Fibroblast of lung (primary cell): ENCODE data around the gene IREB2. TPM values are rescaled to one million over a fixed set of nuclear protein-coding genes. Genes with fewer than 3 reads are reported as not detected.
A peak's percentile ranks its signal among the peaks of the same experiment; 100 is the strongest.
"Not testable (repeated sequence)": the region's sequence is repeated elsewhere in the genome, so short reads cannot be mapped to it uniquely, and the experiment has no call there.

Source experiments
- DNase-seq, 2 donors: peaks; one replicate each; pipeline versions ENCODE4 v3.0.0 to v3.0.0-alpha.2; 2010; ENCODE audit warnings: low read depth in 2 of 2
- H2AFZ ChIP-seq: 2 replicates; pipeline ENCODE4 v1.5.1; 2012; ENCODE audit warnings: low read length, control low read depth, inconsistent platforms
- H3K27ac ChIP-seq: 2 replicates; pipeline ENCODE4 v1.5.1; 2011; ENCODE audit warnings: low read length, control low read depth; ENCODE audit not compliant: insufficient read depth
- H3K27me3 ChIP-seq: 2 replicates; pipeline ENCODE4 v1.5.1; 2011; ENCODE audit warnings: mild to moderate bottlenecking, low read length; ENCODE audit not compliant: control insufficient read depth, insufficient read depth
- H3K36me3 ChIP-seq: 2 replicates; pipeline ENCODE4 v1.5.1; 2011; ENCODE audit warnings: low read length; ENCODE audit not compliant: control insufficient read depth, insufficient read depth
- H3K4me1 ChIP-seq: 2 replicates; pipeline ENCODE4 v1.5.1; 2011; ENCODE audit warnings: low read length; ENCODE audit not compliant: control insufficient read depth, insufficient read depth; ENCODE audit errors: extremely low read depth
- H3K4me2 ChIP-seq: 2 replicates; pipeline ENCODE4 v1.5.1; 2011; ENCODE audit warnings: low read length, control low read depth; ENCODE audit not compliant: insufficient read depth; ENCODE audit errors: extremely low read depth
- H3K4me3 ChIP-seq, 4 experiments: fragments of 200-600 bp in 1 of 4; sonication (generic) in 1 of 4; replicated peaks in 1 of 4; 2 replicates each; pipeline ENCODE4 v1.5.1; 2011 to 2016; ENCODE audit warnings: low read length in 4 of 4, low read depth in 3 of 4, mild to moderate bottlenecking in 3 of 4, control low read depth in 2 of 4, inconsistent platforms in 1 of 4, mixed read lengths in 1 of 4; ENCODE audit not compliant: insufficient read depth in 1 of 4; ENCODE audit errors: control extremely low read depth in 1 of 4
- H3K79me2 ChIP-seq: 2 replicates; pipeline ENCODE4 v1.5.1; 2012; ENCODE audit warnings: mild to moderate bottlenecking, low read length, inconsistent platforms; ENCODE audit not compliant: control insufficient read depth, insufficient read depth
- H3K9ac ChIP-seq: 2 replicates; pipeline ENCODE4 v1.5.1; 2011; ENCODE audit warnings: mild to moderate bottlenecking, low read length, control low read depth; ENCODE audit not compliant: insufficient read depth
- H3K9me3 ChIP-seq: 2 replicates; pipeline ENCODE4 v1.5.1; 2012; ENCODE audit warnings: low read depth, low read length; ENCODE audit not compliant: control insufficient read depth, insufficient read depth
- H4K20me1 ChIP-seq: 2 replicates; pipeline ENCODE4 v1.5.1; 2011; ENCODE audit warnings: low read length; ENCODE audit not compliant: control insufficient read depth, insufficient read depth; ENCODE audit errors: extremely low read depth
- CTCF ChIP-seq, 2 donors: IDR thresholded peaks in 1 of 2; conservative IDR thresholded peaks in 1 of 2; 1 replicate in 1 of 2; 2 replicates in 1 of 2; pipeline ENCODE4 v1.5.1; 2011 to 2012; ENCODE audit warnings: low read length in 2 of 2, control low read depth in 1 of 2, inconsistent platforms in 1 of 2, low read depth in 1 of 2, mild to moderate bottlenecking in 1 of 2
- EZH2 ChIP-seq: IDR thresholded peaks from 2 replicates; pipeline ENCODE4 v1.5.1; 2012; ENCODE audit warnings: low read length, control low read depth, mild to moderate bottlenecking; ENCODE audit errors: missing control alignments
- polyA plus RNA-seq, 2 donors: library from polyadenylated mRNA; depleted of rRNA in 1 of 2; stranded (reverse) in 1 of 2; unstranded in 1 of 2; fragments of >200 nt; gene quantifications; 2 replicates each; pipeline ENCODE4 v1.2.1, GENCODE V29; 2011 to 2012; ENCODE audit warnings: missing spikeins in 1 of 2
- total RNA-seq: library from RNA; depleted of rRNA; stranded (reverse); fragments of >200 nt; gene quantifications from 2 replicates; pipeline ENCODE4 v1.2.1, GENCODE V29; 2014

IREB2 gene
- total and polyA plus RNA-seq, 2 donors (not counting 1 experiment from before 2014, with no cell fraction given) = 20.3 to 30.6 TPM

- Histone ChIP-seq H4K20me1 (no peaks in the 10 kb centered on the region), H3K9me3 (no peaks in the 10 kb centered on the region), H3K9ac (no peak overlapping the region), H3K4me1 (no peaks in the 10 kb centered on the region), H3K4me2 (no peak overlapping the region), H3K36me3 (peaks cover 2% of the 10 kb centered on the region), H3K4me3 (no peak overlapping the region), H3K79me2 (peaks cover 29% of the 10 kb centered on the region), H3K27ac (no peak overlapping the region), H3K27me3 (no peaks in the 10 kb centered on the region), H2AFZ (no peak overlapping the region)
- DNase-seq = no peak
- TF ChIP-seq EZH2 (no peak), CTCF (conservative IDR thresholded peaks at IDR 0.05 in 1 of 2, IDR thresholded peaks at IDR 0.05 in 1 of 2; ENCODE audit: low read depth in 1 of 2, low read length in 2 of 2) (no peak)
Measured at GRCh38 chr15:78538358-78538757, 100.3 kb downstream of the IREB2 start.

- Histone ChIP-seq H3K9ac (peak overlapping the region; percentile 96), H3K79me2 (peaks cover 31% of the 10 kb centered on the region), H3K27ac (peak overlapping the region; percentile 84), H3K4me2 (peak overlapping the region; percentile 81), H2AFZ (peak overlapping the region; percentile 95), H3K4me3 (peak overlapping the region; percentile 62 to 98 (median 86))
- H4K20me1 ChIP-seq, H3K4me1 ChIP-seq, H3K27me3 ChIP-seq, DNase-seq, H3K9me3 ChIP-seq, H3K36me3 ChIP-seq: not testable (repeated sequence)
Measured at GRCh38 chr15:78539464-78540140, 101.6 kb downstream of the IREB2 start.

- no peaks in the 10 kb centered on the region for H3K27me3 ChIP-seq
- H2AFZ ChIP-seq = peak within 1 kb of the TSS; percentile 95
Measured at GRCh38 chr15:78540141-78540870, 102.3 kb downstream of the IREB2 start, which contains the start of gene PSMA4. Gene PSMA4 (plus strand): TSS chr15:78540444. CDS start chr15:78541928, 1,484 bp downstream.

More at GRCh38 chr15:78540141-78540870, 102.3 kb downstream of the IREB2 start, which contains the start of gene PSMA4:
- peak within 1 kb of the TSS; percentile 98 for H3K4me2 ChIP-seq
- TF ChIP-seq CTCF (conservative IDR thresholded peaks at IDR 0.05 in 1 of 2, IDR thresholded peaks at IDR 0.05 in 1 of 2; ENCODE audit: low read depth in 1 of 2, low read length in 2 of 2) = no peak
- H3K9ac ChIP-seq = peak within 1 kb of the TSS; percentile 96
- peak; percentile 80 to 88 for DNase-seq
- H4K20me1 ChIP-seq = no peaks in the 10 kb centered on the region
- peaks cover 31% of the 10 kb centered on the region for H3K79me2 ChIP-seq
- no peaks in the 10 kb centered on the region for H3K9me3 ChIP-seq
- peaks cover 4% of the 10 kb centered on the region for H3K36me3 ChIP-seq
- peak within 1 kb of the TSS; percentile 62 to 98 (median 86) for H3K4me3 ChIP-seq
- H3K27ac ChIP-seq = peak within 1 kb of the TSS; percentile 84
- H3K4me1 ChIP-seq = no peaks in the 10 kb centered on the region
